ENCODE results near the gene AKAP10. TPM values are rescaled to one million over a fixed set of nuclear protein-coding genes. Genes with fewer than 3 reads are reported as not detected.

Gene AKAP10
- total RNA-seq, 2 experiments from 2014 or later = 28.4 to 31.8 TPM

GRCh38 chr17:19939993-19940721 is 37.5 kb downstream of the AKAP10 start:
- ChIA-PET POLR2A (no interaction called here), CTCF (interaction anchor here (0.7 kb wide), 1 partner anchor 69 kb away, joined by 3 read pairs; the partner anchor contains the start of gene SPECC1)
- peaks cover 25% of the 10 kb centered on the region for H3K4me1 Mint-ChIP-seq (ENCODE audit: low read depth)
- peaks cover 32% of the 10 kb centered on the region for H3K36me3 Mint-ChIP-seq
- no peaks in the 10 kb centered on the region for H3K9me3 Mint-ChIP-seq
- no peak for DNase-seq
- no peak overlapping the region for H3K4me3 Mint-ChIP-seq
- intact Hi-C loops (cut with micrococcal nuclease) = no loop called here
- no peak overlapping the region for H3K27ac Mint-ChIP-seq
- no peaks in the 10 kb centered on the region for H3K27me3 Mint-ChIP-seq

DNA sequence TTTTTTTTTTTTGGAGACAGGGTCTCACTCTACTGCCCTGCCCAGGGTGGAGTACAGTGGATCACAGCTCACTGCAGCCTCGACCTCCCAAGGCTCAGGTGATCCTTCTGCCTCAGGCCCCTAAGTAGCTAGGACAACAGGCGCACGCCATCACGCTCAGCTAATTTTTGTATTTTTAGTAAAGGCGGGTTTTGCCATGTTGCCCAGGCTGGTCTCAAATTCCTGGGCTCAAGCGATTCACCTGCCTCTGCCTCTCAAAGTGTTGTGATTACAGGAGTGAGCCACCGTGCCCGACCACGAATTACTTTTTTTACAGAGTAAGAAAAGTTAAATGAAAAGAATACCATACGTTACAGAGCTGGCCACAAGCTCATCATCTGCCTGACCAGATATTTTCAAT is 38.9 kb downstream of the AKAP10 start:
- POLR2A ChIA-PET = no interaction called here
- H3K27ac Mint-ChIP-seq = no peak overlapping the region
- H3K4me3 Mint-ChIP-seq = no peak overlapping the region
- H3K9me3 Mint-ChIP-seq = no peaks in the 10 kb centered on the region
- peaks cover 32% of the 10 kb centered on the region for H3K36me3 Mint-ChIP-seq
- CTCF ChIA-PET = interaction anchor here (1.3 kb wide), 1 partner anchor 71 kb away, joined by 5 read pairs; the partner anchor contains the start of gene SPECC1
- intact Hi-C loops (cut with micrococcal nuclease) = no loop called here
- H3K27me3 Mint-ChIP-seq = no peaks in the 10 kb centered on the region
- no peak for DNase-seq
- peaks cover 14% of the 10 kb centered on the region for H3K4me1 Mint-ChIP-seq (ENCODE audit: low read depth)

DNA sequence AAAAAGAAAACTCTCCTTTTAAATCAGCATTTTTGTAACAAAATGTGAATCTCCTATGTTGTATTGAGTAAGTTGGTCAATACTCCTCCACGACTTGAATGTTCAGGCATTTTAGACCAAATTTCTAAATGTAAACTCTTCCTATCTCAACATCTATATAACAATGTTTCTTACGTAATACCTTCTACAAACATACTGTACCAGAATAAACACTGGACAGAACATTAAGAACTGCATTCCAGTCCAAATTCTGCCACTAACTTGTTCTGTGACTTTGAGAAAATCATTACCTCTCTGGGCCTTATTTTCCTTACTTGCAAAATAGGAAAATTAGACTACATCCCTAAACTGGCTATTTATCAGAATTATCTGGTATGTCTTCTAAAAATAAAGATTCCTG is 40.1 kb downstream of the AKAP10 start:
- Mint-ChIP-seq H3K4me1 (ENCODE audit: low read depth) (peaks cover 6% of the 10 kb centered on the region), H3K27ac (no peak overlapping the region), H3K9me3 (no peaks in the 10 kb centered on the region), H3K27me3 (no peaks in the 10 kb centered on the region), H3K4me3 (no peak overlapping the region), H3K36me3 (peaks cover 40% of the 10 kb centered on the region)
- ChIA-PET POLR2A (no interaction called here), CTCF (no interaction called here)
- no peak for DNase-seq
- intact Hi-C loops (cut with micrococcal nuclease) = no loop called here

DNA sequence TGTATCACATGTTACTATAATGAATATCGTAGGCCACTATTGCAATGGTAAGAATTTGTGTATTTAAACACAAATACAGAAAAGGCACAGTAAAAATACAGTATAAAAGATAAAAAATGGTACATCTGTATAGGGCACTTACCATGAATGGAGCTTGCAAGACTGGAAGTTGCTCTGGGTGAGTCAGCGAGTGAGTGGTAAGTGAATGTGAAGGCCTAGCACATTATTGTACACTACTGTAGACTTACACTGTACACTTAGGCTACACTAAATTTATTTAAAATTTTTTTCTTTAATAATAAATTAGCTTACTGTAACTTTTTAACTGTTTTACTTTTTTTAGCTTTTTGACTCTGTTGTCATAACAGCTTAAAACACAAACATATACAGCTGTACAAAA is 42.5 kb downstream of the AKAP10 start:
- intact Hi-C loops (cut with micrococcal nuclease) = no loop called here
- Mint-ChIP-seq H3K4me3 (no peak overlapping the region), H3K36me3 (peaks cover 43% of the 10 kb centered on the region), H3K27me3 (no peaks in the 10 kb centered on the region), H3K9me3 (no peaks in the 10 kb centered on the region), H3K4me1 (ENCODE audit: low read depth) (no peaks in the 10 kb centered on the region), H3K27ac (no peak overlapping the region)
- no peak for DNase-seq
- ChIA-PET CTCF (interaction anchor here (0.6 kb wide), 1 partner anchor 168 kb away, joined by 3 read pairs; no protein-coding TSS in a partner anchor), POLR2A (interaction anchor here (0.6 kb wide), 1 partner anchor 36 kb away, joined by 5 read pairs; no protein-coding TSS in a partner anchor)

DNA sequence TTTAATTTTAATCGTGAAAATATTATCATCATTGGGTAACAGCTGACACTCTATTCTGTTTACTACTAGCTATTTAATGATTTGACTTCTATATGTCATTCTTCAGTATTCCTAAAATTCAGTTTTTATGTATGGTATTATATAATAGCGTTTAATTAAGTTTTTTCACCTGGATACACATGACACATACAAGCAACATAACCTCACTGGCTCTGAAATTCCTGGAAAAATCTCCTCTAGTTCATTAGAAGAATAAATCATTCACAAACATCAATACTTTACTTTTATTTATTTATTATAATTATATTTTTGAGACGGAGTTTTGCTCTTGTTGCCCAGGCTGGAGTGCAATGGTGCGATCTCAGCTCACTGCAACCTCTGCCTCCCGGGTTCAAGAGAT is 44.0 kb downstream of the AKAP10 start:
- Mint-ChIP-seq H3K36me3 (peaks cover 43% of the 10 kb centered on the region), H3K27ac (no peak overlapping the region), H3K4me3 (no peak overlapping the region), H3K9me3 (no peaks in the 10 kb centered on the region), H3K4me1 (ENCODE audit: low read depth) (peaks cover 7% of the 10 kb centered on the region), H3K27me3 (no peaks in the 10 kb centered on the region)
- intact Hi-C loops (cut with micrococcal nuclease) = no loop called here
- CTCF ChIA-PET = no interaction called here
- POLR2A ChIA-PET = no interaction called here
- no peak for DNase-seq

DNA sequence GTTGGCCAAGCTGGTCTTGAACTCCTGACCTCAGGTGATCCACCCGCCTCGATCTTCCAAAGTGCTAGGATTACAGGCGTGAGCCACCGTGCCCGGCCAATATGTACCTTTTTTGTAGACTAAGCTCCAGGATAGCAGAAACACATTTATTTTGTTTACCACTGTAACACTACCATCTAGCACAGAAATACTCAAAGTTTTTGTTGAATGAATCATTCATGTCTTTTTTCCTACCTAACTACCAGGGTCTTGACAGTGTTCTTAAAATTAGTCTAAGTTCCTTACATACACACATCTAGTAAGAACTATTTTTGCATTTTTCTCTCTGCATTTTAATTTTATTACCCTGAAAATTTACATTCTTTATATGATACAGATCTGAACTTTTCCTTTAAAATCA is 44.4 kb downstream of the AKAP10 start:
- Mint-ChIP-seq H3K27me3 (no peaks in the 10 kb centered on the region), H3K27ac (no peak overlapping the region), H3K9me3 (no peaks in the 10 kb centered on the region), H3K4me3 (no peak overlapping the region), H3K36me3 (peaks cover 46% of the 10 kb centered on the region), H3K4me1 (ENCODE audit: low read depth) (peaks cover 12% of the 10 kb centered on the region)
- POLR2A ChIA-PET = no interaction called here
- CTCF ChIA-PET = no interaction called here
- intact Hi-C loops (cut with micrococcal nuclease) = no loop called here
- DNase-seq = no peak

- intact Hi-C loops (cut with micrococcal nuclease) = no loop called here
- Mint-ChIP-seq H3K4me3 (no peak overlapping the region), H3K27ac (peak overlapping the region; percentile 14), H3K4me1 (ENCODE audit: low read depth) (peaks cover 23% of the 10 kb centered on the region), H3K9me3 (no peaks in the 10 kb centered on the region), H3K27me3 (no peaks in the 10 kb centered on the region), H3K36me3 (peaks cover 54% of the 10 kb centered on the region)
- POLR2A ChIA-PET = interaction anchor here (0.6 to 1.2 kb wide), 2 partner anchors 46 to 49 kb away, joined by 3 to 4 read pairs; partner anchors contain the start of gene AKAP10
- CTCF ChIA-PET = interaction anchor here (0.6 to 1.2 kb wide), 2 partner anchors 46 to 84 kb away, joined by 3 to 5 read pairs; no protein-coding TSS in a partner anchor
- peak; percentile 44 for DNase-seq
These were observed 49.3 kb downstream of the AKAP10 start for GRCh38 chr17:19928299-19928698.

DNA sequence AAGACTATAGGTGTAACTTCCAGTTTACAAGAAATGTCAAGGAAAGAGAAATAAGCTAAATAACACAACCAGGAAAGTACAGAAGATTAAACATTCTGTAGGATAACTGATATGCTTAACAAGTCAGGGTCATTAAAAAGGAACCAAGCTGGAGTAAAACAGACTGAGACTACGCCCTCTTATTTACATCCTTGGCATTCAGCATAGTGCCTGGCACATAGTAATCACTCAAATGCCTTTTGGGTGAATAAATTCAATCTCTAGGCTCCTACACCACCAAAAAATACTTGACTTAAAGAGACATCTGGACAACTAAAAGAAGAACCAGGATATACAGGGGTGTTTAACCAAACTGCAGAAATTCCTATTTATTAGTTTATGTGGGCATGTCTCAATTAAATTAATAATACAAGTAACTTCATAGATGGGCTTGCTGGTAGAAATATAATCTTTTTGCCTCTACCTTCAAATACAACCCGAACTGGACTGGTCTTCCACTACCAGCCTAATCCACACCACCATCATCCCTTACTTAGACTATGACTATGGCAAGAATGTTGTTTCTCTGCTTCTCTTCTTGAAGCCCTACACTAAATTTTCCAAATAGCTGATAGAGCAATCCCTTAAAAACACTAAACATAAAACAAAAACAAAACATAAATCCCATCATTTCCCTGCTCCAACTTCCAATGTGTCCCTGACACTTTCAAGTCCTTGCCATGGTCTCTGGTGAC is 62.2 kb downstream of the AKAP10 start:
- H3K4me1 Mint-ChIP-seq (ENCODE audit: low read depth) = no peaks in the 10 kb centered on the region
- no peaks in the 10 kb centered on the region for H3K27me3 Mint-ChIP-seq
- intact Hi-C loops (cut with micrococcal nuclease) = no loop called here
- peaks cover 32% of the 10 kb centered on the region for H3K36me3 Mint-ChIP-seq
- H3K9me3 Mint-ChIP-seq = no peaks in the 10 kb centered on the region
- H3K4me3 Mint-ChIP-seq = no peak overlapping the region
- no peak for DNase-seq
- H3K27ac Mint-ChIP-seq = no peak overlapping the region
- ChIA-PET POLR2A (no interaction called here), CTCF (no interaction called here)

- H3K4me3 Mint-ChIP-seq = no peak overlapping the region
- H3K27me3 Mint-ChIP-seq = no peaks in the 10 kb centered on the region
- no peaks in the 10 kb centered on the region for H3K4me1 Mint-ChIP-seq (ENCODE audit: low read depth)
- no peak for DNase-seq
- CTCF ChIA-PET = no interaction called here
- H3K9me3 Mint-ChIP-seq = no peaks in the 10 kb centered on the region
- H3K36me3 Mint-ChIP-seq = peaks cover 42% of the 10 kb centered on the region
- H3K27ac Mint-ChIP-seq = no peak overlapping the region
- intact Hi-C loops (cut with micrococcal nuclease) = no loop called here
- POLR2A ChIA-PET = no interaction called here
These were observed 66.6 kb downstream of the AKAP10 start for GRCh38 chr17:19911033-19911432.

GRCh38 chr17:19909139-19909538 is 68.5 kb downstream of the AKAP10 start:
- intact Hi-C loops (cut with micrococcal nuclease) = no loop called here
- no peaks in the 10 kb centered on the region for H3K9me3 Mint-ChIP-seq
- no peak overlapping the region for H3K27ac Mint-ChIP-seq
- H3K4me3 Mint-ChIP-seq = no peak overlapping the region
- no peaks in the 10 kb centered on the region for H3K27me3 Mint-ChIP-seq
- DNase-seq = no peak
- ChIA-PET CTCF (no interaction called here), POLR2A (no interaction called here)
- no peaks in the 10 kb centered on the region for H3K4me1 Mint-ChIP-seq (ENCODE audit: low read depth)
- H3K36me3 Mint-ChIP-seq = peaks cover 51% of the 10 kb centered on the region

- Mint-ChIP-seq H3K4me3 (no peak overlapping the region), H3K36me3 (peaks cover 45% of the 10 kb centered on the region), H3K27ac (no peak overlapping the region), H3K4me1 (ENCODE audit: low read depth) (no peaks in the 10 kb centered on the region), H3K9me3 (no peaks in the 10 kb centered on the region), H3K27me3 (no peaks in the 10 kb centered on the region)
- DNase-seq = no peak
- CTCF ChIA-PET = no interaction called here
- POLR2A ChIA-PET = no interaction called here
- intact Hi-C loops (cut with micrococcal nuclease) = no loop called here
These were observed 72.1 kb downstream of the AKAP10 start for GRCh38 chr17:19905502-19905901.

DNA sequence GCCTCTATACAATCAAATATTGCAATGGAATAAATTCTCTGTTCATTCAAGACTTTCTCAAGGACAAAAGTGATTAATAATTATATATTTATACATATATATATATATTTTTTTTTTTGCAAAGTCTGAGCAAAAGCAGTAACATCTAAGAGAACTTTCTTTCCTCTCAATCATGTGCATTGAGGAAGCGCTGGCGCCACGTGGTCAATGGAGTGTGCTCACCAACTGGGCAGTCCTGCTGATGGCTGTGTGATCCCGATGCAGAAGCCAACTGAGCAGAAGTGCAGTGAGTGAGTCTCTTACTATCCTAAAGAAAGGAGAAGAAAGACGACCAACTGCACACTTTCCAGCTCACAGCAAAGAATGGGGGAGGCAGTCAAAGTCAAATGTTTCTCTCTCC is 72.7 kb downstream of the AKAP10 start:
- Mint-ChIP-seq H3K4me1 (ENCODE audit: low read depth) (no peaks in the 10 kb centered on the region), H3K9me3 (no peaks in the 10 kb centered on the region), H3K36me3 (peaks cover 44% of the 10 kb centered on the region), H3K4me3 (no peak overlapping the region), H3K27me3 (no peaks in the 10 kb centered on the region), H3K27ac (no peak overlapping the region)
- ChIA-PET CTCF (no interaction called here), POLR2A (no interaction called here)
- intact Hi-C loops (cut with micrococcal nuclease) = no loop called here
- no peak for DNase-seq

GRCh38 chr17:19904412-19904811 is 73.2 kb downstream of the AKAP10 start:
- DNase-seq = no peak
- no peaks in the 10 kb centered on the region for H3K4me1 Mint-ChIP-seq (ENCODE audit: low read depth)
- H3K27me3 Mint-ChIP-seq = no peaks in the 10 kb centered on the region
- H3K4me3 Mint-ChIP-seq = no peak overlapping the region
- H3K9me3 Mint-ChIP-seq = no peaks in the 10 kb centered on the region
- intact Hi-C loops (cut with micrococcal nuclease) = no loop called here
- ChIA-PET POLR2A (no interaction called here), CTCF (no interaction called here)
- no peak overlapping the region for H3K27ac Mint-ChIP-seq
- H3K36me3 Mint-ChIP-seq = peaks cover 41% of the 10 kb centered on the region
